ENCODE data around the gene CCDC92.

CCDC92 gene

DNA sequence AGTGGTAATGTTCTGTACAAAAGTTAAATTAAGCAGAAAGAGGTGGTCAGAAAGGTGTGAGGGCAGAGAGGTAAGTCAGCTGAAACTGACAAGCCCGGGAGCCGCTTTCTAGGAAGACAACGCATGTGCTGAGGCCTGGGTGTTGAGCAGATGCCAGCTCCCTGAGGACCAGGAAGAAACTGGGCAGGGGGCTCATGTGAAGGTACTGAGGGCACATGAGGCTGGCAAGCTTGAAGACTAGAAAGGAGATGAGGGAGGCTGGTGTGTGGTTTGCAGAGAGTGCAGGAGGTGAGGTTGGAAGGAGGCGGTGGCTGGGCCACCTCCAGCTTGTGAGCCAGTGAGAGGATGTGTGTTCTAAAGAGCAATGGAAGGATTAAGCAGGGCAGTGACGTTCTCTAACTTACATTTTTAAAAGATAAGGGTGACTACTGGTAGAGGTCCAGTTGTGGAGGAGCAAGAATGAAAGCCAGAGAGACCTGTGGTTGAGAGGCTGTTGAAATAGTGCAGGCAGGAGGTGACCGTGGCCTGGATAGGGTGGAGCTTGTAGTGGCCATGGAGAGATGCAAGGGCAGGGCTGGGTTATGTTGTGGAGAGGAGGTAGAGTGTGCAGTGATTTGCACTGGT is 29.5 kb upstream of the CCDC92 start:
- no peak for DNase-seq (ENCODE audit: low read depth)

DNA sequence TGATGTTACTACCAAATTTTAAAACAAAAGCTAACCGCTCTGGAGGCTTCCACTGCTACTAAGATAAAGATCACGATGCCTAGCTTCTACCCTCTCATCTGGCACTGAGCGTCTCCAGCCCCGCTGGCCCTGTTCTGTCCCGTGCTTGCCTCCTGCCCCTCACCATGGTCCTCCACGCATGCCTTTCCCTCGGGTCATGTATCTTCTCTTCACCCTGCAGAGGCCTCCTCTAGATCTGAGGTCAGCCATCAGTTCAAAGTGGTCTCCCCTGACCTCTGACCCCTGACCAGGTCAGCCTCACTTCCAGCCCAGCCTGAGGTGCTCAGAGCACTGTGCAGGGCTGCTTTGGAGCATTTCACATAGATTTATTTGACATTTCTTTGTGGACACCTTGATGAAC is 28.7 kb upstream of the CCDC92 start:
- DNase-seq (ENCODE audit: low read depth) = no peak

DNA sequence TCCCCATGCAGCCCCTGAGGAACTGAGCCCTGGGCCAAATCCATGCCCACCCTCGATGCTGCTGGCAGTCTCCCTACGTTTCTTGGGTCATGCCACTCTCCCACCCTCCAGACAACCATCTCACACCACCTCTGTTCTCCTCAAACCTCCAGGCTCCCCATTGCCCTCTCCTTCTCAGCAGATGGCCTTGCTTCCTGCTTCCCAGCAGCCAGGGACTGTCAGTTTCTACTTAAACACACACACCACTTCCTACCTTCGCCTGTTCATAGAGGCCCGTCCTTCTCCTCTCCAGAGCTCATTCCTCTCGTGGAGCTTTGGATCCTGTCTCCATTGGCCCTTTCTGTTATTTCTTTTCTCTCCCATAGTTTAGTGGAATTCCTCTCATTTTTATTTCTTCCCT is 27.5 kb upstream of the CCDC92 start:
- DNase-seq (ENCODE audit: low read depth) = no peak

DNA sequence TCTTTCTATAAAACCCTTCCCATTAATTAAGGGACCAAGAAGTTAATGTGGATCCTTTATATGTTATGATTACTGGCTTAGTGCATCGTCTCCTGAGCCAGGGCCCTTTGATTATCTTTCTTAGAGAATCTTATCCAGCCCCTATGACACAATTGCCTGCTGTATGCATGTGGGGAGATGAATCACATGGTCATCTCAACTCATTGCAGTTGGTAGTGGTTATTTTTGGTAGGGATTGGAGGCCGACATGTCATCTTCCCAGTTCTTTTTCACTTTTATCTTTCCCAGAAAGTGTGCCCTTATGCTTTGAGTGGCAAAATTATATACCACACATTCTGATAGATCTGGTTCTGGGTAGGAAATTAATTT is 26.3 kb upstream of the CCDC92 start:
- no peak for DNase-seq (ENCODE audit: low read depth)

DNA sequence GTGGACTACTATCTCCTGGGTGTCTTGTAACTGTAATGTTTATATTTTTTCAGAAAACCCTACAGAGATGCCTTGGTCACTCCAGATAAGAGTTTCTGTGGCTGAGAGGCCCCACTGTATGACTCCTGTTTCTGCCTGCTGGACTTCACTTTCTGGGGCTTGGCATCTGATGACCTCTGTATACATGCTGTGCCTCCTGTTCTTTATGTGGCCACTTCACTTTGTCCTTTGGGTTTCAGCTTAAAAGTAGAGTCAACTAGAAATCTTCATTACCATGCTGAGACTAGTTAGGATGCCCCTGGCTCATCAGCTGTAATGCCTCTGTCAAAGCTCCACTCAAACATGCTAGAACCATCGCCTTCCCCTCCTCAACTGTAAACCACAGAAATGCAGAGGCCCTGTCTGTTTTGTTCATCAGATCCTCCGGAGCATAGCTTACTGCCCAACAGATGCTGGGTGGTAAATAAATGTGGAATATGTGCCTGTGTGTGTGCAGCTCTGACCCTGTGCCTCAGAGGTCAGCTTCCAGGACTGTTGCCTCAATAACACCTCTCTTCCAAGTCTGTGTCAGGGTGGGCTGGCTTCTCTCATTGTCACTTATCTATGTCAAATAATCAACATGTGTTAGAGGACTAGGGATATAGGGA is 25.8 kb upstream of the CCDC92 start:
- no peak for DNase-seq (ENCODE audit: low read depth)

DNA sequence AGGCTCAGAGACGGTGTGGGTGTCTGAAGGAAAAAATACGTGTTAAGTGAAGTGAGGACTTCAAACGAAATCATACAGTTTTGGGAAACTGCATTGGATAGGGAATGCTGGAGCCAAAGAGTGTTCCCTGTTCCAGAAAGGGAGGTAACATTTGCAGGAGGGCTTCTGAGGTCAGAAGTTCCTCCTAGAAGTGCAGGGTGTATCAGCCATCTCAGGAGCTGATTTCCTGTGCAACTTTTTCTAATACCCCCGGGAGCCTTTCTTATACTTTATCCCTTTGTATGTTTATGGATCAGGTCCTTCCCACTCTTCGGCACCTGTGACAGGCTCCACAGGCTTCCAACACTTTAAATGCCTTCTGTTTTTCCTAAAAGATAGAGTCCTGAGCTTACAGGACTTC is 25.3 kb upstream of the CCDC92 start:
- no peak for DNase-seq (ENCODE audit: low read depth)

DNA sequence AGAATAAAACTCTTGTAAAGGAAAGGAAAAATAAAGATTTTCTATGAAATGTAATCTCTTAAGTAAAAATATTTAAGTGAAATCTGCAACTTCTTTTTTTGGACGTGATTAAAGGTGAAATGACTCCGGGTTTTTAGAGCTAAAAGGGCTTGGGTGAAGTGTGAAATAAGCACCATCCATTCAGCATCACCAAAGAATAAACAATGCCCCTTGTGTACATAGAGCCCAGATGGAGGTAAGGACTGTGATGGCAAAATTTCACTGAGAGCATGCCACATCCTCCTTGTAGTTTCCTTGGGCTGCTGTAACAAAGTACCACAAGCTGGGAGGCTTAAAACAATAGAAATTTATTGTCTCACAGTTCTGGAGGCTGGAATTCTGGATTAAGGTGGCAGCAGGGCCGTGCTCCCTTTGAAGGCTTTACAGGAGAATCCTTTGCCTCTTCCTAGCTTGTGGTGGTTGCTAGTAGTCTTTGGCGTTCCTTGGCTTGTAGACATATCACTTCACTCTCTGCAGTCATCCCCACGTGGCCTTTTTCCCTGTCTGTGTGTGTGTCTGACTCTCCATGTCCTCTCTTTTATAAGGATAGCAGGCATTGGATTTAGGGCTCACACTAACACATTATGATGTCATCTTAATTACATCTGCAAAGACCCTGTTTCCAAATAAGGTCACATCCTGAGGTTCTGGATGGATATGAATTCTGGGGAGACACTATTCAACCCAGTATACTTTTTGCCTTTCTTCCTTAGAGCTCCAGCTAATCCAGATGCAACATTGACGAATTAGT is 24.6 kb upstream of the CCDC92 start:
- DNase-seq (ENCODE audit: low read depth) = no peak

DNA sequence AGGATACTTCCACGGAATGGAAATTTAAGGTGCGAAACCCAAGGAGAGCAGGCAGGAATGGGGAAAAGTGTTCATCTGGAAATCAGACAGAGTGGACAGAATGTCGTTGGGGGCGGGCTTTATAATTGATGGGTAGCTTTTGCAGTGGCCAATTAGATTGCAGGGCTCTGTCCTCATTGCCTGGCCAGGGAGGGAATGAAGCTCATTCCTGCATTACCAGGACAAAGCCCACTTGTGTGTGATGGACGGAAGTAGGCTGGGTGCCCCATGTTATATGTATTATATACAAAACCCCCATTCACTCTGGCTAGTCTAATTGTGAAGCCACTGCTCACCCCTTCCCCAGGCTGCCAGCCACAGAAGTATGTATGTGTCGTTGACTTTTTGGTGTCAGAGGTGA is 23.9 kb upstream of the CCDC92 start:
- no peak for DNase-seq (ENCODE audit: low read depth)

DNA sequence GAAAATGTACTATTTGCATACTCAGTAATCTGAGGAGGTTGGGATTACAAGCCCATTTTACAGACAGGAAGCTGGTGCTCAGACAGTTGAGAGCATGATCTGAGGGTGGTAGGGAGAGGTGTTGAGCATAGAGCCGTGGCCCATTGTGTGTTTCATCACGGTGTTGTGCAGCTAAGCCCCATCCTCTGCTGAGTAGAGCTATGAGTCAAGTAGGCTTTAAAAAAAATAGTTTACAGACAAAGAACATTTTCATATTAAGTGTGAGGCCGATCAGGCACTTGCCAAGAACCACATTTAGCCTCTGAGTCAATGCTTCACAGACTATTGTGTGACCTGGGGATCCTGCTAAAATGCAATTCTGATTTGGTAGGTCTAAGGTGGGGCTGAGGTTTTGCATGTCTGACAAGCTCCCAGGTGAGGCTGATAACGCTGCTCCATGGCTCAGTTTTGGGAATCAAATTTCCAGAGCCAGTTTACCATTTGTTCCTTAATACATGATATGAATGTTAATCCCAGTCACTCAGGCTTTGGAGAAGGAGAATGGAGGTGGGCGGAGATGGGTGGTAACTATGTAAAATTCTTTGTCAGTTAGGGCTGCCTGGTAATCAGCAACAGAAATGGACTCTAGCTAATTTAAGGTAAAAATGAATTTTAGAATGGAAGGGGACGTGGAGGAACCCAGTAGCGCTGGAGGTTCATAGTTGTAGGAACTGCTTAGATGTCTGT is 22.6 kb upstream of the CCDC92 start:
- no peak for DNase-seq (ENCODE audit: low read depth)

DNA sequence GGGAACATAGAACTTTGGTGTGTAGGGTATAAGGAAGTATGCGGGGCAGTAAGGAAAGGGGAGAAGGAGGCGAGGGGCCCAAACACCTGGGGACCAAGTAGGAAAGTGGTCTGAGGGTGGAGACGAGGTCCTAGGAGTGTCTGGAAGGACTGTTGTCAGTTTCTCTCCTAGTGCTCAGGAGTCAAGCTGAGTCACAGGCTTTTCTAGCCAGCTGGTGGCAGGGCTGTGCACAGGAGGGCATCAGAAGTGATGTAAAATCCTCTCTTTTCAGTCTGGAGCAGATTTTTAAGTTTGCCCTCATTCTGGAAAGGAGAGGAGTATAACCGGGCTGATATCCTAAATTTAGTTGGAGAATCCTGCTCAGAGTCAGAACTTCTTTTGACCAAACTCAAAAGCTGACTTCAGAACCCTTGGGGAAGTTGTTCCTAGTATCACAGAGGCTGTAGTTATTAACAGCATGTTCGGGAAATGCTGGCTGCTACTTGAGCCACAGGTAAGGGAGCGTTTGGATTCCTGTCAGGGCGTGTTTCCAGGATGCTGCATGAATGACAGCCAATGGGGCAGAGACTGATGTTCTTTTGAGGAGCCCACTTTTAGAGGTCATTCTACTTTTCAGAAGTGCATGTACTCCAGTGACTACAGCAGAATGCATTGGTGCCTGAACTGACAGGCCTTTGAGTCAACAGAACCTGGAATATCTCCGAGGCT is 19.6 kb upstream of the CCDC92 start:
- no peak for DNase-seq (ENCODE audit: low read depth)

DNA sequence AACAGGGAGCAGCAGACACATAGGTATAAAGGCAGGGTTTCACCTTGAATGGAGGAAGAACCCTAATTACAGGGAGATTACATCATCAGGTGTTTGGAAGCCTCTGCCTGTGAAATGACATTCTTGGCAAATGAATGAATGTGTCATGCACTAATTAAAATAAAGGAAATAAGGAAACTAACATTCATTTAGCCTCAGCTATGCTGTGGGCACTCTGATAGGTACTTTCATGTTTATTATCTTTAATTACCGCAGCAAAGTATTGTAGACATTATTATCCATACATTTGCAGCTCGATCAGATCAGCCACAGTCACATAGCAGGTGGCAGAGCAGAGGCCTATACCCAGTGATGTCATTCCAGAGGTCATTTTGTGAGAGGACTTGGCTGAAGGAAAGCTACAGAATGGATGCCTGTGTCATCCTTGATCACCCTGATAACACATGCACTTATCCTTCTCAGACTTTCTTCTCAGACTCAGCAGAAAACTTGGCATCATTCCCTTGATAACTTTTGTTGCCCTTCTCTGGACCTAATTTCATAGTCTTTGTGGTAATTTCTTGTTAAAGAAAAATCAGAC is 18.8 kb upstream of the CCDC92 start:
- no peak for DNase-seq (ENCODE audit: low read depth)

DNA sequence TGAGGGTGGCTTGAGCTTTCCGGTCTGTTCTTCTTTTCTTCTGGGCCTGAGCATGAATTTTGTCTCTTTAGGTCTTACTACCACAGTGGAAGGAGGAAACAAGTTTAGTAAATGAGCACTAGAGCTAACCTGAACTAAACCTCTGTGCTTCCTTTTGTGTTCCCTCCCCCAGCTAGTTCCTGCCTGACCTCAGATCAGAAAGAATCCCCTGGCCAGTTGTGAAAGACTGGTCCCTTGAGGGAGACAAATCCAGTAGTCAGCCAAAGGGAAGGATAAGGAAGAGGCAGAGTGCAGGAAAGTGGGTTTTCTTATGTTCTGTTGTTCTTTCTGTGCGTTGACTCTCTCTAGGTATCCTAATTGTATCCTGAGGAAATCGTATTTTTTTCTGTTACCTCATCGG is 17.9 kb upstream of the CCDC92 start:
- no peak for DNase-seq (ENCODE audit: low read depth)

DNA sequence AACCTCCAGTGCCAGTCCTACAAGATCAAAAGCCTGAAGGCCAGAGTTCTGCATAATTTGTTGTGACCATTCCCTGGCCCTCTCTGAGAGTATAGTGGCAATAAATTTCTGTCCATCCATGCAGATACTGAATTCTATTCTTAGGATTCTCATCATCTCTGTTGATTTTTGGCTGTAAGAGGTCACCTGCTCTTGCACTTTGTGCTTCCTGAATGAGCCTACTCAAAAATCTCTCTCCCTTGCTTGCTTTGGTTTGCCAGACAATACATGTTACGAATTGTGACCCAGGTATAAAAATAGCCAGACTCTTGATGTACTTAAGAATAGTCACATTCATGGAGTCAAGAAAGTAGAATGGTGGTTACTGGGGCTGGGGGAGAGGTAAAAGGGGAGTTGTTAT is 17.1 kb upstream of the CCDC92 start:
- DNase-seq (ENCODE audit: low read depth) = no peak

DNA sequence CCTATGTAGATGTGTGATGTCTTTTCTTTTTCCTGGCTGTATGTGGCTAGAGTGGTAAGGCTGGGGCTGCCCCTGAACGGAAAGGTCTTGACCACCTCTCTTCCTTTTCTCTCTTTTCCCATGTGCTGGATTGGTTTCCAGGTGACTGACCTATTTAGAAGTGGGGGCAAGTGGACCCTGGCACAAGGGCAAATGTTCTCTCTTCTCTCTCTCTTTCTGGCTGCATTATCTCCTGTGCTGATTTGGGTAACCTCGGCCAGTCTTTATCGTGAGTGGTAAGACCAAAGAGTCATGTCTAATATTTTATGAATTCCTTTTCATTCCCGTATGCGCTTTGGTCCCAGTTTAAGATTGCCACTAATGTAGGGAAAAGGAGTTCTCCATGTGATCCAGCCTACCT is 16.5 kb upstream of the CCDC92 start:
- no peak for DNase-seq (ENCODE audit: low read depth)

DNA sequence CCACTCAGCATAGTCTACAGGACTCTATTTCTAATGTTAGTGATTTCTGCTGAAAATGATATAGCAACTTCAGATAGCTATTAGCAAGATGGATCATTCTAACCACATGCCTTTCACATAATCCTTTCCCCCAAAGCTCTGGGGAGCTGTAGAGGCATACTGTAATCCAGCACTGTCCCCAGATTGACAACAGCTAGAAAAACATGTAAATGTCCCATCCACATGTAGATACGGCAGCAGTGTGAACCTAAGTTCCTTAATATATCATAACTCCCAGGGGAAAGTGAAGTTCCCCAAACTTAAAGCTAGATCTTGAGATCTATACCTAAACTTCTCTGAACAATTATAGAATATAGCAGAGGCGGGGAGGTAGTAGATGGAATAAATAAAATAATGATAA is 14.4 kb upstream of the CCDC92 start:
- DNase-seq (ENCODE audit: low read depth) = no peak

DNA sequence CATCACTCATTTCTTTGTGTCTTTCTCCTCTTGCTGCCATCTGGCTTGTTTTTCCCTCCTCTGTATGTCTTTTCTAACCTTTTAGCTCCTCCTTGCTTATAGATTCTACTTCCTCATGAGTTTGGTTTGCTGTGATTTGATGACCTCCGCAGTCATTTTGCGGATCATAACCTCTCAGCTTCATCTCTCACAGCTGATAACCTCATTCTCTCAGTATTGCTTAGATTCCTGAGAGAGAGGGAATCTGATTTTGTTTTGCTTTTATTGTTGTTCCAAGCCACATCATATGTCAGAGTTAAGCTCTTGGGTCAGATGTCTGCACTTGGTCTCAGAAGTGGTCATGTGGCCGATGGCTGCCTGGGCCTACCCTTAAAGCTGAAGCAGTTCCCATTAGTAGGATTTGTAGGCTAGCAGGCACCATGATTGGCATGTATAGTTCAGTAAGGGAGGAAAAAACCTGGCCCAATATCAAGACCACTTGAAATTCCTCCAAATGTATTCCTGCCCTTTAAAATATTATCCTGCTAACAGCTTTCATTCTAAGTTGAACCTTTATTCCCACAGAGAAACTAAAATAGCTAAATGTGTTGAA is 13.8 kb upstream of the CCDC92 start:
- no peak for DNase-seq (ENCODE audit: low read depth)

DNA sequence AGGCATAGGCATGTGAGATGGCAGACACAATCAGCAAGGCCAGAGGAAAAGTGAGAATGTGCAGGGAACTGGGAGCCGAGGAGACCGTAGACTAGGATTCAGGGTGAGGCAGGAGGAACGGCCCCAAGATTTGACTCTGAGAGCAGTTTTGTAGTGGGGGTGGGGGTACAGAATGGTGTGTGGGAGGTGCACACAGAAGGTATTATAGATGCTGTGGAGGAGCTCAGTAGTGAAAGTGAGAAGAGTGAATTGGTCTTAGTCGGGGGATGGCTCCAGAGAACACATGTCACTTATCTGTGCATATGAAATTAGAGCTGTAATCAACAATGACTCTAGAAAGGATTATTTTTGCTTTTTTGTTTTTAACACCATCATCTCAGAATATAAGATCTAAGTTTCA is 12.3 kb upstream of the CCDC92 start:
- DNase-seq (ENCODE audit: low read depth) = no peak

DNA sequence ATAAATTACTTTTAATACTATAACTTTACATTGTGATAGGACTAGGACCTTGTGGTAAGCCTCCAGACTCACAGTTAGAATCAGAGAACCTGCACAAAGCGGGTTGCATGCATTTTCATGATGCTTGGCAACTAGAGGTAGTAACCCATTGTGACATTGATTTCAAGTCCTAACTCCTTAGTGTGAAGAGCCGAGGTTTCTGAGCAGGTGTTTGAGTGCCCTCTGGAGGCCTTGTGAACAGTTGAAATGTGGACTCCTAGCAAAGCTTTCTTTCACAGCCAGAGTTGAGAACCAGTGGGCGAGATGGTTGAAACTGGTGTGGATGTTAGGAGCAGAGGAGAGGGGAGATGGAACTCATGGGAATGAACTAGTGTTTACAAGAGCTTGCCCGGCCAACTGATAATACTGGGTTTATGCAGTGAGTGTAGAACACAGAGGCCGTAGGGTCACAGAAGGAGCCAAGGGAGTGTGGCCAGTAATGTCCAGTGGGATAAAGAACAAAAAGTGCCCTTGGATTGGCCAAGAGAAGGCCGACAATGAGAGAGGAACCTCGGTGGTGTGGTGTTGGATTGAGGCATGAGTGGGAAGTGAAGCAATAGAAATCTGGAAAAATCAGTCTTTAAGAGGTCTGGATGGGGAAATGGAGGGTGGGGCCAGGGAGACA is 11.3 kb upstream of the CCDC92 start:
- no peak for DNase-seq (ENCODE audit: low read depth)

DNA sequence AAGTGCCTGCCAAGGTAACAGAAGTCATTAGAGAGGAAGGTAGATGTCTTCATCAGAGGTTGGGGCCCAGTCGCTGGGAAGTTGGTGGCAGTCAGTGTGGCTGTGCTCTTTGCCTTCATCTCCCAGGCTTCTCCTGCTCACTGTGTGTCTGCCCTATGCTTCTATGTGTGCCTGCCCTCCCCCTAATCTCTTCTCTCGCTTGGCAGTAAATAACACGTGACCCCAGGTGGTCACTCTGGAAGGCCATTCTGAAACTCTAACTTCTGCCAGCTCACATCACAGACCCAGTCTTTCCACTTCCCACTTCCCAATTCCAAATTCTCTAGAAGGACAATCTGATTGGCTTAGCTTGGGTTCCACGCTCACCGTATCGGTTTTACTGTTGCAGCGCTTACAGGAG is 9.6 kb upstream of the CCDC92 start:
- no peak for DNase-seq (ENCODE audit: low read depth)

DNA sequence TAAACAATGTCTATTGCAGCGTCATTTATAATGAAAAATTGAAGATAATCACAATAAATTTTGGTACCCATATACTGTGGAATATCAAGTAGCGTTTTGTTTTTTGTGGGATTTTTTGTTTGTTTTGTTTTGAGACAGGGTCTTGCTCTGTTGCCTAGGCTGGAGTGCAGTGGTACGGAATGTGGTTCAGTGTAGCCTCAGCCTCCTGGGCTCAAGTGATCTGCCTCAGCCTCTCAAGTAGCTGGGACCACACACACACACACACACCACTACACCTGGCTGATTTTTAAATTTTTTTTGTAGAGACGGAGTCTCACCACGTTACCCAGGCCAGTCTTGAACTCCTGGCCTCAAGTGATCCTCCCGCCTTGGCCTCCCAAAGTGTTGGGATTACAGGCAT is 6.9 kb upstream of the CCDC92 start:
- DNase-seq (ENCODE audit: low read depth) = no peak

DNA sequence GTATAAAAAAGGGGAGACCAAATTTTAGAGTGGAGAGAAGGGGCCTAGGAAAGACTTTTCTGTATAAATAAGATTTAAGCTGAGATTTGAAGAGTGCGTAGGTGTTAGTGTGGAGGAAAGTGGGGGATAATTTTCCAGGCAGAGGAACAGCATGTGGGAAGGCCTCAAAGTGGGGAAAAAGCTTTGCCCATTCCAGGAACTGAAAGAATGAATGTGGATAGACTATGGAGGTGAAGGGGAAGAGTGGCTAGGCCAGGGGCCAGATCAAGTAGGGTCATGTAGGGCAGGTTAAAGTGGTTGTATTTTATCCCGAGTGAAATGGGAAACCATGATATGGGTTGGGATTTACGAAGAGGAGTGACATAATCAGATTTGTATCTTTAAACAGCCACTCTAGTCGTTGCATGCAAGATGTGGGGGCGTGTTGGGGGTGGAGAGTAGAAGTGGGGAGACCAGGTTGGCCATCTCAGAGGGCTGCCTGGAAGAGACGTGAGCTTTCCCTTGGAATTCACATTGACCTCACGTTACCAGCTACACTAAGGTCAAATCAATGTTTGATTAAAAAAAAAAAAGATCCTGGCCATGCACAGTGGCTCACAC is 3.7 kb upstream of the CCDC92 start:
- DNase-seq (ENCODE audit: low read depth) = no peak

Data from activated T-cell treated with anti-CD3 and anti-CD28 coated beads for 48 hours (primary cell).